Left forelimb (tissue), 1 donor: ENCODE measurements around the gene CAMSAP1.

Experiments
- DNase-seq: peaks from one replicate; pipeline ENCODE4 v3.0.0-alpha.2; 2018; ENCODE audit warnings: low spot score

The CAMSAP1 gene

GRCh38 chr9:135939351-135940265 lies 32.3 kb upstream of the CAMSAP1 start:
- no peak for DNase-seq

GRCh38 chr9:135937521-135938489 lies 30.5 kb upstream of the CAMSAP1 start:
- no peak for DNase-seq

GRCh38 chr9:135933114-135933513 lies 25.8 kb upstream of the CAMSAP1 start:
- DNase-seq: no peak

- DNase-seq: no peak
Measured at GRCh38 chr9:135932656-135933055, 25.3 kb upstream of the CAMSAP1 start.

- no peak for DNase-seq
Measured at GRCh38 chr9:135931349-135931820, 24.0 kb upstream of the CAMSAP1 start.

- no peak for DNase-seq
Measured at GRCh38 chr9:135930446-135931345, 23.4 kb upstream of the CAMSAP1 start.

GRCh38 chr9:135929656-135930445 lies 22.5 kb upstream of the CAMSAP1 start:
- no peak for DNase-seq

- DNase-seq: no peak
Measured at GRCh38 chr9:135928731-135929655, 21.6 kb upstream of the CAMSAP1 start.

GRCh38 chr9:135928074-135928730 lies 20.9 kb upstream of the CAMSAP1 start:
- no peak for DNase-seq

- no peak for DNase-seq
Measured at GRCh38 chr9:135927195-135928013, 20.1 kb upstream of the CAMSAP1 start.

GRCh38 chr9:135926402-135927194 lies 19.3 kb upstream of the CAMSAP1 start:
- DNase-seq: no peak

GRCh38 chr9:135925496-135926133 lies 18.3 kb upstream of the CAMSAP1 start:
- no peak for DNase-seq

GRCh38 chr9:135924628-135925338 lies 17.4 kb upstream of the CAMSAP1 start:
- no peak for DNase-seq

- no peak for DNase-seq
Measured at GRCh38 chr9:135923508-135923907, 16.2 kb upstream of the CAMSAP1 start.

- no peak for DNase-seq
Measured at GRCh38 chr9:135921749-135922310, 14.5 kb upstream of the CAMSAP1 start.
